ENCODE measurements around the gene KCNJ12.

The KCNJ12 gene

DNA sequence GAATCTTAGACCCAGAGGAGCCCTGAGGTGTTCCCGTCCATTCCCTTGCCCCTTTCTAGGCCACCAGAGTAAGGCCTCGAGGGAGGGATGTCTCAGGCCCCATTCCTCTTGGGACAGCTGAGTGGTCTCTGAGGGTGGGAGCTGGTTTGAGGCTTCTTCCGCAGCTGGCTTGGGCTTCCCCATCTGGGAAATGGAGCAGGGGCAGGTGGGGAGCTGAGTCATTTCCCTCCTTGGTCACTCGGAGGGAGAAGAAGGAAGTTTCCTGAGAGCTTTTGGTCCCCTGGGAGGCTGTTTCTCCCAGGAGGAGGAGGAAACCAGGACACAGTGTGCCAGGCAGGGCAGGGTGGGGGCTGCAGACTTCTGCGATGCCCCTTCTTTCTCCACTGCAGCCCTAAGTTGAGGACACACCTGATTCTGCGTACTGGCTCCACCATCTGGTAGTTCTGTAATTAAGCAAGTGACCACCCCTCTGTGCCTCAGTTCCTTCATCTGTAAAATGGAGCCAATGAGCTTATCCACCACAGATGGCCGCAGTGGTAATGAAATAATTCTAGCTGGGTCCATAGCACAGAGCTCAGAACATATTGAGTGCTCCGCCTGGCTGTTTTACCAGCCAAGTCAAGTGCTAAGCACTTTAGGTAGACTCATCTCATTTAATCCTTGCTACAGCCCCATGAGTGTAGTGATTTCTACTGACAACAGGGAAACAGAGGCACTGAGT is 1.6 kb upstream of the KCNJ12 start:
- TF ChIP-seq, protein P1, sequence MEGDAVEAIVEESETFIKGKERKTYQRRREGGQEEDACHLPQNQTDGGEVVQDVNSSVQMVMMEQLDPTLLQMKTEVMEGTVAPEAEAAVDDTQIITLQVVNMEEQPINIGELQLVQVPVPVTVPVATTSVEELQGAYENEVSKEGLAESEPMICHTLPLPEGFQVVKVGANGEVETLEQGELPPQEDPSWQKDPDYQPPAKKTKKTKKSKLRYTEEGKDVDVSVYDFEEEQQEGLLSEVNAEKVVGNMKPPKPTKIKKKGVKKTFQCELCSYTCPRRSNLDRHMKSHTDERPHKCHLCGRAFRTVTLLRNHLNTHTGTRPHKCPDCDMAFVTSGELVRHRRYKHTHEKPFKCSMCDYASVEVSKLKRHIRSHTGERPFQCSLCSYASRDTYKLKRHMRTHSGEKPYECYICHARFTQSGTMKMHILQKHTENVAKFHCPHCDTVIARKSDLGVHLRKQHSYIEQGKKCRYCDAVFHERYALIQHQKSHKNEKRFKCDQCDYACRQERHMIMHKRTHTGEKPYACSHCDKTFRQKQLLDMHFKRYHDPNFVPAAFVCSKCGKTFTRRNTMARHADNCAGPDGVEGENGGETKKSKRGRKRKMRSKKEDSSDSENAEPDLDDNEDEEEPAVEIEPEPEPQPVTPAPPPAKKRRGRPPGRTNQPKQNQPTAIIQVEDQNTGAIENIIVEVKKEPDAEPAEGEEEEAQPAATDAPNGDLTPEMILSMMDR (IDR thresholded peaks at IDR 0.05), result no peak

DNA sequence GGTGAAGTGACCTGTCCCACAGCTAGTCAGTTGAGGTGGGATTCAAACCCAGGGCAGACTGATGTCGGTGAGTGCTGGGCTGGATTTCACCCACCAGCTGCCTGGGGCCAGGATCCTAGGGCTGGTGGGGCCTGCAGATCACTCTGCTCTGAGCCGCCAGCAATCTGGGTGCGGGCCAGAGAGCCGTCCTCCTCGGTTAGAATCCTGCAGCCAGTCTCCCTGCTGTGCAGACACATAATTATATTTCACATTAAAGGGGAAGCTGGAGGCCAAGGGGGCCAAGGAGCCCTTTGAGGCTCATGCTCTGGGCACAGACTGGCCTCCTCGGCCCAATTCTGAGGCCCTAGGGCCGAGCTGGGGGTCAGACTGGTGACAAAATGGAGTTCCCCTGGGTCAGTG is 996 bp upstream of the KCNJ12 start:
- TF ChIP-seq, protein P1 (IDR thresholded peaks at IDR 0.05), result no peak

DNA sequence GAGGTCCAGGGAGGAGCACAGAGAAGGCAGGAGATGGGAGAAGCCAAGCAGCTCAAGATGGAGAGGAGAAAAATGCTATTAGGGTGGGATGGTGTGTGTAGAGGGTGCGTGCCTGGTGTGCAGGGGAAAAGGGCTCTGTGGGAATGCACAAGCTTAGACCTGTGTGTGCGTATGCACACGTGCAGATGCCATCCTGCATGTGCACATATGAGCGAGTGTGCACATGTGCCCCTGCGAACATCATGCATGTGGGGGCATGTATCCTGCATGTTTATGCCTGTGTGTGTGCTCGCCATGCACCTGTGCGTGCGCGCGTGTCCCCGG is 438 bp upstream of the KCNJ12 start:
- TF ChIP-seq, protein P1 (IDR thresholded peaks at IDR 0.05), result no peak

DNA sequence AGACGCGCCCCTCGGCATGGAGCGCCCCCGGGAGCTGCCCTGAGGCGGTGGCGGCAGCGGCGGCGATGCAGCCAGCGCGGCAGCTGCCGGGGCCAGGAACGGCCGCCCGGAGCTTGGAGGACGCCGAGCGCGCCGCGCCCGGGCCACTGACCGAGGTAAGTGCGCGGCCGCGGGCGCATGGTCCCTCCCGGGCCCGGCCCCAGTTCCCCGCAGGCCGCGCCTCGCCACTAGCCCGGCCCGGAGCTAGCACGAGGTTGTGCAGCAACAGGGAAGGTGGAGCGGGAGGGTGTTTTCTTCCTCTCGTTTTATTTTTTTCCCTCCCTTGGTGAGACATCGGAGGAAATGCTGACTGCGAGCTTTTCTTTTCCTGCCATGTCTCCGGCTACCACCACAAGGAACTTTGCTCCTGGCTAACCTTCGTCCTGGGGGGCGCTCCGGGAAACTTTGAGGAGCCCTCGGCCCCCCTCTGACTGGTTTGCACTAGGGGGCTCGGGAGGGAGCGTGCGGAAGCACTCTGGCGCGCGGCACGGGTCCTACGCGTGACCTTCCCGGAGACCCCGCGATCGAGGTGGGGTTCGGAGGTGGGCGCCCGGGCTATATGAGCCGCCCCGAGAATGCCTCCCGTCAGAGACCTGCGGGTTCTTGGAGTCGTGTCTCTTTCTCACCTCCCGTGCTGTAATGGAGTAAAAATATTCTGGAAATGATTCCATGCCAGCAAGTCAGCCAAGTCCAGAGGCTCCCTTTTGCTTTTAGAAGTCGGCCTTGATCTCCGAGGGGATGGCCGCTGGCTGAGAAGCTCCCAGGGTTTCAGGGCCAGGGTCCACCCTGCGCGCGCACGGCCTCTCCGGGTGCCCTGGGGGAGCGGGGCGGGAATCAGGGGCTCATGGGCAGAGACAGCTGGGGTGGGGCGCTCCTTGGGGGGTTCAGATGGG is 868 bp downstream of the KCNJ12 start:
- TF ChIP-seq, protein P1 (IDR thresholded peaks at IDR 0.05), result no peak

DNA sequence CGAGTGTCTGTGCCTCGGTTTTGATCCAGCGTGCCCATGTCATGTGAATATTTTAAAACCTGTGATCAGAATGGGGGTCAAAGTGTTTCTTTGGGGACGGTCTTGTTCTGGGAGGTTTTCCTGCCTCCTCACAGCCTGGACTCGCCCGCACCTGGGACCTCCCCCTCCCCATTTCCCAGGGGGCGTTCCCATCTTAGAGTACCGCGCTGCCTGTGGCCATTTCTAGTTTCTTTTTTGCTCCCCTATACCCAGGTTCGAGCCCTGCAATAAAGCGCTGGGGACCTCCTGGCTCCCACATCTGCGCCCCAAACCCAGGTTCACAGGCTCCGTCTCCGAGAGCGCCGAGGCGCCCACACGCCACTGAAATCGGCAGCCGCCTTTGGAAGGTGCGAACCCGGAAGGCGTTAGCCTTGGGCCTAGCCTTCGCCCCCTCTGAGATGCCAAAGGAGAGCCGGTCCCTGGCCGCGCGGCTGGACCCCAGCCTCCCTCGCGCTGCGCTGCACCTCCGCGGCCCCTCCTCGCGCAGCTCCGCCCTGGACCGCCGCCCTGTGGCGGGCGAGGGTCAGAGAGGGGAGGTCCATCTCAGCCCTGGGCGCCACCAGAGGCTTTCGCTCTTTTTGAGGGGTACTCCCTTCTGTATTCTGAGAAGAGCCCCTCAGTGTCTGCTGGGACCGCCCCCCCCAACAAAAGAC is 1.7 kb downstream of the KCNJ12 start:
- TF ChIP-seq, protein P1 (IDR thresholded peaks at IDR 0.05), result no peak

DNA sequence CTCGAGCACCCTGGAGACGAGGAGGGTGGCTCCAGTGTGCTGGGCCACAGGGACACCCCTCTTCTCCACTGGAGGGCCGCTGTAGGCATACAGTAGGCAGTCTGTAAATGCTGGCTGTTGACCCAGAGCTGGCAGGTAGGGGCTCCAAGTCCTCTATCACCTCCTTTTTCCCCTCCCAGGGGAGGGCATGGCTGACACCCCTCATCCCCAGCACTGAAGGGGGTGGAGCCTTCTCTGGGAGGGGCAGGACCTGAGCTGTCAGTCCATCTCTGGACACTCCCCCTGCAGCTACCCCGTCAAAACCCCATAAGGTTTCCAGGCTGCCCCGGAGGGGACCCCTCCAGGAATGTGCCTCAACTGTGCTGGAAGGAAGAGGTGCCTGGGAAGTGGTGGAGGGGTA is 2.4 kb downstream of the KCNJ12 start:
- TF ChIP-seq, protein P1 (IDR thresholded peaks at IDR 0.05), result no peak

DNA sequence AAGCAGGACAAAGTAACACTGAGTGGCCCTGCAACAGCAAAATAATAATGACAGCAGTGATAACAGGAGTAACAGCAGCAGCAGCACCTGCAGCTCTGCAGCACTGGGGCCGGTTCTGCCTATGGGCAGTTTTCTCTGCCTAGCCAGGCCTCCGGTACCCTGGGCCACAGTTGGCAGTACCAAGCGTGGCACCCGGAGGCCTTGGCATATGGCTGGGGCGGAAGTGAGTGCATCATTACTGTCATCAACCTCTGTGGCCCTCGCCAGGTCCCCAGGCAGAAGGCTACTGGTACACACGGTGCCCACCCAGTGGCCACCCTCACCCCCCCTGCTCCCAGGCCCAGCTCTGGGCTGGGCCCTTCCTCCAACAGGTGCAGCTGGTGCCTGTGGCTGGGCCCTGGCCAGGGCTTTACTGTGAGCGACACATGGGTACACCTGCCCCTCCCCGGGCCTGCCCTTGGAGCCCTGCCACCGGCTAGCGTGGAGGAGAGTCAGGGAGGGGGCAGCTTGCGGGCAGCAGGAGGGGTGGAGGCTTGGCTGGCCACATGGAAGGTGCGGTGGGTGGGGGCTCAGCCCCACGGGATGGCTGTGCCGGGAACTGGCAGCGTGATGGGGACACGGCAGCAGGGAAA is 3.0 kb downstream of the KCNJ12 start:
- TF ChIP-seq, protein P1 (IDR thresholded peaks at IDR 0.05), result no peak
